Measurements from ENCODE around the gene MACF1.

GRCh38 chr1:39335216-39335615, 130.7 kb downstream of the MACF1 start:
- TF ChIP-seq CTCF (IDR thresholded peaks at IDR 0.05): no peak
- no peak for TF ChIP-seq POLR2A (IDR thresholded peaks at IDR 0.05)

All from uterus (tissue), 2 donors.